GM23338 (cell line): ENCODE data around the gene IL1RAPL2. TPM values are rescaled to one million over a fixed set of nuclear protein-coding genes. Genes with fewer than 3 reads are reported as not detected.

Experiments used
- ATAC-seq: fragments of 200-7000 bp; cut with Tn5 transposase; 3 replicates; pipeline ENCODE4 v1.9.1; 2020
- DNase-seq: peaks from one replicate; pipeline ENCODE4 v3.0.0-alpha.2; 2015; ENCODE audit warnings: low spot score
- H2AFZ ChIP-seq: fragments of 200-600 bp; sonication (generic); 2 replicates; pipeline ENCODE4 v1.8.0; 2016; ENCODE audit warnings: antibody characterized with exemption, mild to moderate bottlenecking, moderate library complexity
- H3F3A ChIP-seq: fragments of 200-600 bp; sonication (generic); replicated peaks from 2 replicates; pipeline ENCODE4 v1.8.0; 2017; ENCODE audit warnings: antibody characterized with exemption, mixed run types, low read depth
- H3K27ac ChIP-seq: fragments of 200-600 bp; sonication (generic); 2 replicates; pipeline ENCODE4 v1.6.1; 2016; ENCODE audit warnings: low read depth
- H3K27me3 ChIP-seq: fragments of 200-600 bp; sonication (generic); 2 replicates; pipeline ENCODE4 v1.8.0; 2016; ENCODE audit warnings: mild to moderate bottlenecking, mixed run types, moderate library complexity; ENCODE audit not compliant: insufficient read depth
- H3K36me3 ChIP-seq: fragments of 200-600 bp; sonication (generic); 2 replicates; pipeline ENCODE4 v1.8.0; 2016; ENCODE audit warnings: mild to moderate bottlenecking; ENCODE audit not compliant: insufficient read depth
- H3K4me1 ChIP-seq: fragments of 200-600 bp; sonication (generic); 2 replicates; pipeline ENCODE4 v1.8.0; 2016; ENCODE audit warnings: mild to moderate bottlenecking, moderate library complexity; ENCODE audit not compliant: insufficient read depth
- H3K4me2 ChIP-seq: fragments of 200-600 bp; sonication (generic); 2 replicates; pipeline ENCODE4 v1.7.1; 2017; ENCODE audit warnings: mixed run types
- H3K4me3 ChIP-seq: fragments of 200-600 bp; sonication (generic); 2 replicates; pipeline ENCODE4 v1.6.1; 2016; ENCODE audit warnings: mixed run types
- H3K79me2 ChIP-seq: fragments of 200-600 bp; sonication (generic); replicated peaks from 2 replicates; pipeline ENCODE4 v1.8.0; 2017; ENCODE audit warnings: mild to moderate bottlenecking; ENCODE audit not compliant: insufficient read depth
- H3K9me2 ChIP-seq: fragments of 200-600 bp; sonication (generic); 2 replicates; pipeline ENCODE4 v1.8.0; 2017; ENCODE audit not compliant: insufficient read depth
- H4K20me1 ChIP-seq: fragments of 200-600 bp; sonication (generic); replicated peaks from 2 replicates; pipeline ENCODE4 v1.8.0; 2017; ENCODE audit warnings: mild to moderate bottlenecking; ENCODE audit not compliant: insufficient read depth
- H3K27ac Mint-ChIP-seq: 2 replicates; pipeline ENCODE4 v1.8.0; 2020; ENCODE audit warnings: inconsistent platforms, mild to moderate bottlenecking, moderate library complexity, mixed read lengths
- H3K27me3 Mint-ChIP-seq: 3 replicates; pipeline ENCODE4 v1.8.0; 2022; ENCODE audit warnings: low read depth, mild to moderate bottlenecking, moderate library complexity, mixed read lengths, inconsistent platforms; ENCODE audit not compliant: insufficient read depth, poor library complexity
- H3K36me3 Mint-ChIP-seq: 3 replicates; pipeline ENCODE4 v1.8.0; 2021; ENCODE audit warnings: low read depth, mild to moderate bottlenecking, inconsistent platforms, moderate library complexity, mixed read lengths
- H3K4me1 Mint-ChIP-seq: 3 replicates; pipeline ENCODE4 v1.8.0; 2020; ENCODE audit warnings: mild to moderate bottlenecking, inconsistent platforms, mixed read lengths
- H3K4me3 Mint-ChIP-seq: 3 replicates; pipeline ENCODE4 v1.8.0; 2021; ENCODE audit warnings: moderate library complexity, mild to moderate bottlenecking, inconsistent platforms, mixed read lengths
- H3K9me3 Mint-ChIP-seq: 3 replicates; pipeline ENCODE4 v1.8.0; 2020; ENCODE audit warnings: moderate library complexity, mild to moderate bottlenecking, inconsistent platforms, mixed read lengths
- EZH2phosphoT487 ChIP-seq: fragments of 200-600 bp; sonication (generic); IDR thresholded peaks from one replicate; pipeline ENCODE4 v1.8.1; 2018; ENCODE audit warnings: antibody characterized with exemption; ENCODE audit not compliant: unreplicated experiment
- JUNB ChIP-seq: IDR thresholded peaks from one replicate; pipeline ENCODE4 v1.6.1; 2016; ENCODE audit warnings: antibody characterized with exemption; ENCODE audit not compliant: unreplicated experiment
- POLR2AphosphoS5 ChIP-seq: IDR thresholded peaks from 2 replicates; pipeline ENCODE4 v1.6.1; 2016; ENCODE audit warnings: antibody characterized with exemption, low read depth
- REST ChIP-seq: IDR thresholded peaks from one replicate; pipeline ENCODE4 v1.6.1; 2018; ENCODE audit warnings: antibody characterized with exemption; ENCODE audit not compliant: unreplicated experiment
- ZNF114 ChIP-seq: fragments of 250-450 bp; sonication (Bioruptor Pico); IDR thresholded peaks from 2 replicates; pipeline ENCODE4 v1.5.0; 2020; ENCODE audit warnings: mild to moderate bottlenecking, moderate library complexity
- polyA plus RNA-seq: library from polyadenylated mRNA; unstranded; fragments of >200 nt; fragmentation: Nextera tagmentation; extraction: Ambion mirVana; gene quantifications from 2 replicates; pipeline ENCODE4 v1.2.1, GENCODE V29; 2016
- total RNA-seq: library from RNA; depleted of rRNA; stranded (reverse); fragments of >200 nt; shearing (Covaris generic); gene quantifications from 2 replicates; pipeline ENCODE4 v1.2.3, GENCODE V29; 2014
- TF ChIP-seq, protein P1 (sequence below): fragments of 250-450 bp; sonication (Bioruptor Pico); IDR thresholded peaks from 2 replicates; pipeline ENCODE4 v1.5.0; 2020; ENCODE audit warnings: mild to moderate bottlenecking, moderate library complexity
- TF ChIP-seq, protein P2 (sequence below), 2 experiments: fragments of 200-600 bp in 1 of 2; sonication (generic) in 1 of 2; conservative IDR thresholded peaks; 2 replicates each; pipeline versions ENCODE4 v1.5.1 to v1.6.1; 2016 to 2017; ENCODE audit warnings: antibody characterized with exemption in 2 of 2, low read depth in 2 of 2, mild to moderate bottlenecking in 2 of 2, moderate library complexity in 1 of 2

The IL1RAPL2 gene
- total and polyA plus RNA-seq, 2 experiments from 2014 or later, result 0.80 to 0.94 TPM

GRCh38 chrX:105006996-105007395, 441.0 kb downstream of the IL1RAPL2 start (continued):
- TF ChIP-seq, protein P1, sequence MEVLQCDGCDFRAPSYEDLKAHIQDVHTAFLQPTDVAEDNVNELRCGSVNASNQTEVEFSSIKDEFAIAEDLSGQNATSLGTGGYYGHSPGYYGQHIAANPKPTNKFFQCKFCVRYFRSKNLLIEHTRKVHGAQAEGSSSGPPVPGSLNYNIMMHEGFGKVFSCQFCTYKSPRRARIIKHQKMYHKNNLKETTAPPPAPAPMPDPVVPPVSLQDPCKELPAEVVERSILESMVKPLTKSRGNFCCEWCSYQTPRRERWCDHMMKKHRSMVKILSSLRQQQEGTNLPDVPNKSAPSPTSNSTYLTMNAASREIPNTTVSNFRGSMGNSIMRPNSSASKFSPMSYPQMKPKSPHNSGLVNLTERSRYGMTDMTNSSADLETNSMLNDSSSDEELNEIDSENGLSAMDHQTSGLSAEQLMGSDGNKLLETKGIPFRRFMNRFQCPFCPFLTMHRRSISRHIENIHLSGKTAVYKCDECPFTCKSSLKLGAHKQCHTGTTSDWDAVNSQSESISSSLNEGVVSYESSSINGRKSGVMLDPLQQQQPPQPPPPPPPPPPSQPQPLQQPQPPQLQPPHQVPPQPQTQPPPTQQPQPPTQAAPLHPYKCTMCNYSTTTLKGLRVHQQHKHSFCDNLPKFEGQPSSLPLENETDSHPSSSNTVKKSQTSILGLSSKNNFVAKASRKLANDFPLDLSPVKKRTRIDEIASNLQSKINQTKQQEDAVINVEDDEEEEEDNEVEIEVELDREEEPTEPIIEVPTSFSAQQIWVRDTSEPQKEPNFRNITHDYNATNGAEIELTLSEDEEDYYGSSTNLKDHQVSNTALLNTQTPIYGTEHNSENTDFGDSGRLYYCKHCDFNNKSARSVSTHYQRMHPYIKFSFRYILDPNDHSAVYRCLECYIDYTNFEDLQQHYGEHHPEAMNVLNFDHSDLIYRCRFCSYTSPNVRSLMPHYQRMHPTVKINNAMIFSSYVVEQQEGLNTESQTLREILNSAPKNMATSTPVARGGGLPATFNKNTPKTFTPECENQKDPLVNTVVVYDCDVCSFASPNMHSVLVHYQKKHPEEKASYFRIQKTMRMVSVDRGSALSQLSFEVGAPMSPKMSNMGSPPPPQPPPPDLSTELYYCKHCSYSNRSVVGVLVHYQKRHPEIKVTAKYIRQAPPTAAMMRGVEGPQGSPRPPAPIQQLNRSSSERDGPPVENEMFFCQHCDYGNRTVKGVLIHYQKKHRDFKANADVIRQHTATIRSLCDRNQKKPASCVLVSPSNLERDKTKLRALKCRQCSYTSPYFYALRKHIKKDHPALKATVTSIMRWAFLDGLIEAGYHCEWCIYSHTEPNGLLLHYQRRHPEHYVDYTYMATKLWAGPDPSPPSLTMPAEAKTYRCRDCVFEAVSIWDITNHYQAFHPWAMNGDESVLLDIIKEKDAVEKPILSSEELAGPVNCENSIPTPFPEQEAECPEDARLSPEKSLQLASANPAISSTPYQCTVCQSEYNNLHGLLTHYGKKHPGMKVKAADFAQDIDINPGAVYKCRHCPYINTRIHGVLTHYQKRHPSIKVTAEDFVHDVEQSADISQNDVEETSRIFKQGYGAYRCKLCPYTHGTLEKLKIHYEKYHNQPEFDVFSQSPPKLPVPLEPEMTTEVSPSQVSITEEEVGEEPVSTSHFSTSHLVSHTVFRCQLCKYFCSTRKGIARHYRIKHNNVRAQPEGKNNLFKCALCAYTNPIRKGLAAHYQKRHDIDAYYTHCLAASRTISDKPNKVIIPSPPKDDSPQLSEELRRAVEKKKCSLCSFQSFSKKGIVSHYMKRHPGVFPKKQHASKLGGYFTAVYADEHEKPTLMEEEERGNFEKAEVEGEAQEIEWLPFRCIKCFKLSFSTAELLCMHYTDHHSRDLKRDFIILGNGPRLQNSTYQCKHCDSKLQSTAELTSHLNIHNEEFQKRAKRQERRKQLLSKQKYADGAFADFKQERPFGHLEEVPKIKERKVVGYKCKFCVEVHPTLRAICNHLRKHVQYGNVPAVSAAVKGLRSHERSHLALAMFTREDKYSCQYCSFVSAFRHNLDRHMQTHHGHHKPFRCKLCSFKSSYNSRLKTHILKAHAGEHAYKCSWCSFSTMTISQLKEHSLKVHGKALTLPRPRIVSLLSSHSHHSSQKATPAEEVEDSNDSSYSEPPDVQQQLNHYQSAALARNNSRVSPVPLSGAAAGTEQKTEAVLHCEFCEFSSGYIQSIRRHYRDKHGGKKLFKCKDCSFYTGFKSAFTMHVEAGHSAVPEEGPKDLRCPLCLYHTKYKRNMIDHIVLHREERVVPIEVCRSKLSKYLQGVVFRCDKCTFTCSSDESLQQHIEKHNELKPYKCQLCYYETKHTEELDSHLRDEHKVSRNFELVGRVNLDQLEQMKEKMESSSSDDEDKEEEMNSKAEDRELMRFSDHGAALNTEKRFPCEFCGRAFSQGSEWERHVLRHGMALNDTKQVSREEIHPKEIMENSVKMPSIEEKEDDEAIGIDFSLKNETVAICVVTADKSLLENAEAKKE, result no peak
- TF ChIP-seq POLR2AphosphoS5 (no peak), EZH2phosphoT487 (no peak)

DNA sequence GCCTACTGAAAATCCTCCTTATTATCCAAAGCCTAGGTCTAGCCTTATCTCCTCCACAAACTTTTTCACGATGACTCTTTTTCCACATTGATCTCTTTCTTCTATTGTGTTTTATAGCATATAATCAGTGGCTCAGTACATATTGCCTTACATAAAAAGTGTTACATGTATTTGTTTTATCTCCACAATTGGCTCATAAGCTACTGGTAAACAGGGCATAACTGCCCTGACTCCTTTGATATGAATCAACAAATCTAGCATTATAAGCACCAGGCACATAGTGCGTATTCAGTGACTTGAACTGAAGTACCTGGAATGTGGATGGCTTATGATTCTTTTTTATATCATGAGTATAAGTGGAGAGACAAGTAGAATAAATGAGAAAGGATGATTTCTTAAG, 447.7 kb downstream of the IL1RAPL2 start:
- H3K36me3 ChIP-seq, result no peaks in the 10 kb centered on the region
- Mint-ChIP-seq H3K27me3 (no peaks in the 10 kb centered on the region), H3K4me1 (peaks cover 3% of the 10 kb centered on the region; the same call in 2 of the 3 replicates), H3K36me3 (no peaks in the 10 kb centered on the region), H3K9me3 (no peaks in the 10 kb centered on the region), H3K27ac (no peak overlapping the region), H3K4me3 (no peak overlapping the region)
- H3F3A ChIP-seq, result no peaks in the 10 kb centered on the region
- TF ChIP-seq EZH2phosphoT487, result no peak
- H3K27ac ChIP-seq, result no peak overlapping the region
- H3K79me2 ChIP-seq, result no peaks in the 10 kb centered on the region
- H4K20me1 ChIP-seq, result no peaks in the 10 kb centered on the region
- no peak overlapping the region for H2AFZ ChIP-seq
- no peak overlapping the region for H3K4me2 ChIP-seq
- no peaks in the 10 kb centered on the region for H3K4me1 ChIP-seq
- no peak overlapping the region for H3K4me3 ChIP-seq
- no peaks in the 10 kb centered on the region for H3K27me3 ChIP-seq
- DNase-seq, result no peak
- no peaks in the 10 kb centered on the region for H3K9me2 ChIP-seq
- no peak for ATAC-seq

DNA sequence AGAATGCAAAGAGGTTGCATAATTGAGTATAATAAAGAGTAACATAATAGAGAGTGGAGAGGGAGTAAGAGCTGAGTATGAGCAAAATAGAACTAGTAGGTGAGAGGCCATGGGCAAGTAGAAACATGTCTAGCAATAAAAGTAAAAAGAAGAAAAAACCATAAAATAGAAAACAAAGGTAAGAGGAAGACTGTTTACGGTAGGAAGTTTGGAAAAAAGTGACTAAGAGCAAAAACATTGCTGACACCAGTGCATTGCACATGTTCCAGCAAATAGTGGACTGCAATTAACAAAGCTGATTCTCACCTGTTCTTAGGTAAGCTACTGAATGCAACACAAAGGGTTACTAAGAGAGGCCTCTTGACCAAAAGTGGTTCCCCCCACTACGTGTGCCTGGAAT, 451.6 kb downstream of the IL1RAPL2 start:
- TF ChIP-seq JUNB (no peak), ZNF114 (CRISPR knock-in tag) (no peak), REST (no peak), EZH2phosphoT487 (no peak)
- TF ChIP-seq, protein P2, sequence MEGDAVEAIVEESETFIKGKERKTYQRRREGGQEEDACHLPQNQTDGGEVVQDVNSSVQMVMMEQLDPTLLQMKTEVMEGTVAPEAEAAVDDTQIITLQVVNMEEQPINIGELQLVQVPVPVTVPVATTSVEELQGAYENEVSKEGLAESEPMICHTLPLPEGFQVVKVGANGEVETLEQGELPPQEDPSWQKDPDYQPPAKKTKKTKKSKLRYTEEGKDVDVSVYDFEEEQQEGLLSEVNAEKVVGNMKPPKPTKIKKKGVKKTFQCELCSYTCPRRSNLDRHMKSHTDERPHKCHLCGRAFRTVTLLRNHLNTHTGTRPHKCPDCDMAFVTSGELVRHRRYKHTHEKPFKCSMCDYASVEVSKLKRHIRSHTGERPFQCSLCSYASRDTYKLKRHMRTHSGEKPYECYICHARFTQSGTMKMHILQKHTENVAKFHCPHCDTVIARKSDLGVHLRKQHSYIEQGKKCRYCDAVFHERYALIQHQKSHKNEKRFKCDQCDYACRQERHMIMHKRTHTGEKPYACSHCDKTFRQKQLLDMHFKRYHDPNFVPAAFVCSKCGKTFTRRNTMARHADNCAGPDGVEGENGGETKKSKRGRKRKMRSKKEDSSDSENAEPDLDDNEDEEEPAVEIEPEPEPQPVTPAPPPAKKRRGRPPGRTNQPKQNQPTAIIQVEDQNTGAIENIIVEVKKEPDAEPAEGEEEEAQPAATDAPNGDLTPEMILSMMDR (conservative IDR thresholded peaks at IDR 0.05; ENCODE audit: low read depth in 2 of 2), result no peak
- no peak overlapping the region for H3K4me2 ChIP-seq
- no peak overlapping the region for H3K4me3 ChIP-seq
- H3K27me3 ChIP-seq, result no peaks in the 10 kb centered on the region
- DNase-seq, result no peak
- no peaks in the 10 kb centered on the region for H3K9me2 ChIP-seq
- H3F3A ChIP-seq, result no peaks in the 10 kb centered on the region
- H2AFZ ChIP-seq, result no peak overlapping the region
- no peaks in the 10 kb centered on the region for H3K9me3 Mint-ChIP-seq
- H3K27ac Mint-ChIP-seq, result no peak overlapping the region
- H4K20me1 ChIP-seq, result no peaks in the 10 kb centered on the region
- H3K4me3 Mint-ChIP-seq, result no peak overlapping the region
- no peaks in the 10 kb centered on the region for H3K36me3 Mint-ChIP-seq
- H3K79me2 ChIP-seq, result no peaks in the 10 kb centered on the region
- ATAC-seq, result no peak
- no peak overlapping the region for H3K27ac ChIP-seq
- H3K4me1 Mint-ChIP-seq, result peaks cover 3% of the 10 kb centered on the region; the same call in 2 of the 3 replicates
- H3K27me3 Mint-ChIP-seq, result no peaks in the 10 kb centered on the region
- H3K4me1 ChIP-seq, result no peaks in the 10 kb centered on the region
- H3K36me3 ChIP-seq, result no peaks in the 10 kb centered on the region
